ENCODE results near the gene BCL6B.

DNA sequence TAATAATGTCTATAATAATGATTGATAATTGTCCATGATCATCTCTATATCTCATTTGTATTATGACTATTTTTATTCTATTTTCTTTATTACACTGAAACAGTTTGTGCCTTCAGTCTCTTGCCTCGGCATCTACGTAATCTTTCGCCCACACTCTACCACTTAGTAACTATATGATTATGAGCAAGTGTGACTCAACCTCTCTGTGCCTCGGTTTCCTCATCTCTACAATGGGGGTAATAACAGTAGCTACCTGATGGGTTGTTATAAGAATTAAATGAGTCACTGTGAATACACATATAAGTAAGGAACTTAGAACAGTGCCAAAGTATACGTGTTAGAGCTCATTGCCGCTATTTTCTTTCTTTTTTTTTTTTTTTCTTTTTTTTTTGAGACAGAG lies 24.7 kb downstream of the BCL6B start:
- TF ChIP-seq POLR2A (IDR thresholded peaks at IDR 0.05), result no peak
- TF ChIP-seq, protein P1, sequence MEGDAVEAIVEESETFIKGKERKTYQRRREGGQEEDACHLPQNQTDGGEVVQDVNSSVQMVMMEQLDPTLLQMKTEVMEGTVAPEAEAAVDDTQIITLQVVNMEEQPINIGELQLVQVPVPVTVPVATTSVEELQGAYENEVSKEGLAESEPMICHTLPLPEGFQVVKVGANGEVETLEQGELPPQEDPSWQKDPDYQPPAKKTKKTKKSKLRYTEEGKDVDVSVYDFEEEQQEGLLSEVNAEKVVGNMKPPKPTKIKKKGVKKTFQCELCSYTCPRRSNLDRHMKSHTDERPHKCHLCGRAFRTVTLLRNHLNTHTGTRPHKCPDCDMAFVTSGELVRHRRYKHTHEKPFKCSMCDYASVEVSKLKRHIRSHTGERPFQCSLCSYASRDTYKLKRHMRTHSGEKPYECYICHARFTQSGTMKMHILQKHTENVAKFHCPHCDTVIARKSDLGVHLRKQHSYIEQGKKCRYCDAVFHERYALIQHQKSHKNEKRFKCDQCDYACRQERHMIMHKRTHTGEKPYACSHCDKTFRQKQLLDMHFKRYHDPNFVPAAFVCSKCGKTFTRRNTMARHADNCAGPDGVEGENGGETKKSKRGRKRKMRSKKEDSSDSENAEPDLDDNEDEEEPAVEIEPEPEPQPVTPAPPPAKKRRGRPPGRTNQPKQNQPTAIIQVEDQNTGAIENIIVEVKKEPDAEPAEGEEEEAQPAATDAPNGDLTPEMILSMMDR (IDR thresholded peaks at IDR 0.05), result no peak
